Dedifferentiated amniotic fluid mesenchymal stem cell (primary cell): Measurements from ENCODE around the gene VEZT.

Experiments
- DNase-seq: peaks from one replicate; pipeline ENCODE4 v3.0.0-alpha.2; 2016; ENCODE audit errors: extremely low spot score

Gene VEZT

DNA sequence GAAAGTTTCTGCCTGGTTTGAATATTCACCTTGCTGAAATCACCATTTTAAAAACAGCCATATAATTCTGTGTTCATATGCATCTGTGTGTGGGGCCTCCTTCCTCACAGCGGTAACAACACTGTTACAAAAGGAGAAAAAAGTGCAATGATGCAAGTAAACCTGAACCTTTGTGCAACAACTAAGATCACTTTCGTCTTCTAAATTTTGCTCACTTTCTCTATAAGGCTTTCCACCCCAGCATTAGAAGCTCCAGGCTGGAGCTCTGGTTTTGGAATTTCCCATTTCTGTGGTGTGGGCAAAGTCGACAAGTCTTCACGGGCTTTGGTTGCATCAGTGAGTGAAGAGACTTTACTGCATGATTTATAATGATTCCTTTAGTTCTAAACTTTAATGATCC lies 18.7 kb upstream of the VEZT start:
- DNase-seq: no peak

DNA sequence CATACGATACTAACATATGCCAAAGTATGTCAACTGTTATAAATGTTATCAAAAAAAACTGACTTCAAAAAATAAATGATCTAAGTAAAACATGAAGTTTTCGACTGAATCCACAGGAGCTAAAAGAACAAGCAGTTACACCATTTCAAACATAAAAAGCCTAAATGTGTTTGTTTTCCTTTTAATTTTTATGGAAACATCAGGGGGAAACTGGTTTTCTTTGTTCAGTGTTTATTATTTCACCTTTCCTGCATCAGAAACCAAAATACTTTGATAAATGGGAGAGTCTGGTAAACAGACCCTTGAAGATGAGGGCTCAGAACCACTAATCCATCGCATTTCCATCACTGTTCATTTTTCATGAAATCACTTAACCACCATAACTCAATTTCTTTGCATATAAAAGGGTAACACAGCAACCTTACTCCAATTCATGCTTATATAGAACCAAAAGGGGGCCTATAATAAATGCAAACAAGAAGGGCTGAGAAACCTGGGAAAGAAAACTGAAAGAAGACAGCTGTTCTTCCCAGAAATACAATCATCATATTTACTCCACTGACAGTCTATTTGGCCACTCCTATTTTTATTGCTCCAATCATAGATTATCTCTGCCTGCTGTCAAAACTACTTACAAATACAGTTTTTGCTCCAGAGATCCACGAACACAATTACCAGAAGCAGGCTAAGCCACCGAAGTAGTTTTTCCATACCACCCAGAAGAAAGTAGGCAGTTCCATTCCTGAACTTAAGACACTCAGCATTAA lies 17.3 kb upstream of the VEZT start:
- no peak for DNase-seq

GRCh38 chr12:95201056-95201670 lies 16.4 kb upstream of the VEZT start:
- no peak for DNase-seq

DNA sequence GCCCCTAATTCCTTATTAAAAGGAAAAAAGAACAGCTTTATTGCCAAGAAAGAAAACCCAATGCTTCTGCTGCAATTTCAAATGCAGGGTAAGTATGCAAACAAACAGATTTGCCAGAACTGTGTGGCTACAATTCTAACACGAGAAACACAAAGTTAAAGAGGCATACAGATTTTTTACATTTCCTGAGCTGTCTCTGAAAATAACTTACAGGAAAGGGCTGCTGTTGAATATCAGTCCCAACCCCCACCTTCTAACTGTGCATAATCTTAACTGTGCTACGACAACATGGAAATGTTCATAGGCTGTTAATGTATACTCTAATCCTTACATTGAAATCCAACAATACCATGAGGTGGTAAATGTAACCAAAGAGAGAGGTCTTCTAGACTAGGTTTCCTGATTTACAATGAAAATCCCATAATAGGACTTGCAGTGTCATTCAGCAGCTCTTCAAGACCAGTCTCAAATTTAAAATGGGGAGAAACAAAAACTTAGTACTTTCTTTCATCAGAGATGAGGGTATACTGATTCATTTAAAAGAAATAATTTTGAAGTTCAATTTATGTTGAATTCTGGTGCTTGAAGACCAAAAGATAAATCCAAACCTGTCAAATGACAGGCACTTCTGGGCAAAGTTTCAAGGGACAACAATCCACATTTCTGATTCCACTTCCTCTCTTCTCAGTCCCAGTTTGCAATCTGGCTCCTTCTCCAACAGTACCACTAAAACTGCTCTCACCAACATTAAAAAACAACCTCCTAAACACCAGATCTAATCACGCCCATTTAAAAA lies 14.7 kb upstream of the VEZT start:
- no peak for DNase-seq

DNA sequence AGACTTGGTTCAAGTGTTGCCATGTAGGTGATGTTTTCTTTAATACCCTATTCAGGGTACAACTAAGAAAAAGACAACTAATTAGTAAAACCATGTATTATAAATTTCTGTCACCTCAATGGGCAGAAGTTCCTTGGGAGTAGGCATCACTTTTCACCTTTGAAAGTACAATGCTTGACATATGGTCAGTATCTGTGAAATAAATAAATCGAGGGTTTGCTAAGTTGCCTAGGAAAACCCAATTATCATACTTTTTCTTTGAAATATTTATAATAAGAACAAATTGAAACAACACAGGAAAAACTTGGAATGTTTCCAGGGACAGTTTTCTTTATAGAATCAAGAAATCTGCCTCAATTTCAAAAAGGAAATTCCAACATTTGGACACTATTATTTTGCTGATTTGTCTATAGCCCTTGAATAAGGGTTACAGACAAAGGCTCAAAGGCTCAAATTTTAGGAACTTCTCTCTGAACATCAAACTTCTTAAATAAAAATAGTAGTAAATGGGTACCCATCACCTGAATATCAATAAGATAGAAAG lies 14.0 kb upstream of the VEZT start:
- no peak for DNase-seq

DNA sequence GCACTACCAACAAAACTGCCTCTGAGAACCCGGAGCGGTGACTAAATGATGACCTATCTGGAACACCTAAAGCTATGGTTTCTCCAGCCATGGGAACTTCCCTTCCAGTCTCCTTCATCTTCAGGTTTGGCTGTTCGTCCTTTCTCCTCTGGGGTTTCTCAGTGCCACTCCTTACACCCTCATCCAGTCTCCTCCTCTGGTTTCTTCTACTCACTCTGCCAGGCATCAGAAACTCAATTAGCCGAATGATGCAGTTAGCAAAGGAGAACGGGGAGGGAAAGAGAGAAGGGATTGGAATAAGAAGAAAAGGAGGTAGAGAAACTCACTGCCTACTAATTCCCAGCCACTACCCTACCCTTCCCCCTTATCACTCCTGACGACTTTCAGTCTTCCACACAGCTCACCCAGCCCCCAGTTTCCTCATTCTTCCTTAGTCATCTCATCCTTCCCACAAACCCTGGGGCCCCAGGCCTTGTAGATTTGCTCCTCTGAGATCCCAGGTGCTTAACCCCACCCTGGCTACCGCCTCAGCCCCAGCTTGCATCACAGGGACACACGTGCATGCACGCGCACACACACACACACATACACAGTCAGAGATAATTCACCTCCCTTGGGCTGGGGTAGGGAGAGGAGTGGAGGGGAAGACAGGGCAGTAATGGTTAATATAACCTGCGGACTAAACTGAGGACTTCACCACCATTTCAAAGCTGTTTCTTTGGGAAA lies 13.3 kb upstream of the VEZT start:
- peak; percentile 30 for DNase-seq

DNA sequence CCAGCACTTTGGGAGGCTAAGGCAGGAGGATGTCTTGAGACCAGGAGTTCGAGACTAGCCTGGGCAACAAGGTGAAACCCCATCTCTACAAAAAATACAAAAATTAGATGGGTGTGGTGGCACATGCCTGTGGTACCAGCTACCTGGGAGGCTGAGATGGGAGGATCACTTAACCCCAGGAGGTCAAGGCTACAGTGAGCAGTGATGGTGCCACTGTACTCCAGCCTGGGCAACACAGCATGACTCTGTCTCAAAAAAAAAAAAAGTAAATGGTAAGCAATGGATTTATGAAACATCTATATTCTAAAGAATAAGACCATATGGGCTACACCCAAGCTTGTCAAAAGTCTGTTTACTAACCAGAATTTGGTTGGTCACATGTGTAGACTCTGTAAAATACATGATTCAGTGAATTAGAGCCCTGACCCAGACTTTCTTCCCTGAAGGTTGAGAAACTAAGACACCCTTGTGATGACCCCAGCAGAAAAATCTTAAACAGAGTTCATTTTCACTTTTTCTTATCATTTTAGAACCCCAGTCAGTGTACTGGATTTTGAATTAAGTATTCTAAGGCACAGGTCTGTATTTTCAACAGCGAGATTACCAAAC lies 12.5 kb upstream of the VEZT start:
- DNase-seq: no peak

DNA sequence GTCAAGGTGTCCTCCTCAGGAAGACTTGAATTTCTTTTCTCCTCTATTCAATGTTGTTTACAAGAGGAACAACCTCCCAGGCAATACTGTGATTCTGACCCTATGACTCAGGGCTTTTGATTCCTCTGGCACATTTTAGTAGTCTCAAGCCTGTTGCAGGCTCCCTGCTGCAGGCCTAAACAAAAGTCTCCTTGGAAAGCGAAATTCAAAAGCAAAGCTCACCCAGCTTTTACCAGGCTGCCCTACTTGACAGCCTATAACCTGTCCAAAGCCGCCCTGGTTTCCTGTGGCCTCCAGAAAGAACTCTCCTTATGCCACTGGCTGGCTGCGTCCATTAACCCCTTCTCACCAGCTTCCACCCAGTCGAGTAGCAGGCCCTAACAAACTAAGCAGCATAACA lies 11.9 kb upstream of the VEZT start:
- DNase-seq: peak; percentile 75

DNA sequence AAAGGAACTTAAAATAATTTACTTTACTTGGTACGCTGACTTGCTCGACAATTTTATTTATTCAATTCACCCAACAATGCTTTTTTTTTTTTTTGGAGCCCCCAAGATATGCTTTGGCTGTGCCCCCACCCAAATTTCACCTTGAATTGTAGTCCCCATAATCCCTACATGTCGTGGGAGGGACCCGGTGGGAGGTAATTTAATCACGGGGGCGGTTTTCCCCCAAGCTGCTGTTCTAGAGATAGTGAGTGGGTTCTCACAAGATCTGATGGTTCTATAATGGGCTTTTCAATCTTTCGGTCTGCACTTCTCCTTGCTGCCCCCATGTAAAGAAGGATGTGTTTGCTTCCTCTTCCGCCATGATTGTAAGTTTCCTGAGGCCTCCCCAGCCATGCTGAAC lies 10.7 kb upstream of the VEZT start:
- DNase-seq: no peak

DNA sequence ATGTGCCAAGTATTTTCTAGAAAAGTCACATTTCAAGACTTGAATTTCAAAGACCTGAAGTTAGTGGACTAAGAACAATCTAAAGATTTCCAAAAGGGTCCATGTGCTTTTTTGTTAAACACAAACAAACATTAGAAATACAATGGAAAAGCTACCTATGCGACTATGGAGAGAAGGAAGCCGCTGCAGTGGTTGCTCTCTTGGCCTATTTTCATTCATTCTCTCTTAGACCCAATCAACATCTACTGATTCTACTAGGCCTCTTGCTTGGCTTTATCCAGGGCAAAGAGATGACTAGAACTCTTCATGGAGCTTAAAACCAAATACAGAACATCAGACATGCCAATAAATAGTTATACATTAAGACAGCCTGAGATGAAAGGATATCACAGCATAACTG lies 10.2 kb upstream of the VEZT start:
- DNase-seq: no peak

DNA sequence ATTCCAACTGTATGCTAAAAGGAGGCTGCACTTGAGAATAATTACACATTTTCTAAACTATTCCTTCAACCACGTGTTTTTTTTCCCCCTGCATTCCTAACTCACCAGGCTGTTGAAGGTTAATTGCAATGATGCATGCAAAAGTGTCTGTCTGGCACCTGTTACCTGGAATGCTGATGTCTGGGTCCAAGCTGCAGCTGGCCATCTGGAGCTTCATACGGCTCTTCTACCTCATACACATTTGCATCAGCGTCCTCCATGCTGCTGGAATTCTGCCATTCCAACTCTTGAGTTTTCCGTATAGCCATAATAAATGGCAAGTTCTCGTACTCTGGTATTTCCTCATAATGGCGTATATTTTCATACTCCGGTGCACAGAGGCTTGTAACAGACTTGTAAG lies 8.9 kb upstream of the VEZT start:
- peak; percentile 11 for DNase-seq

DNA sequence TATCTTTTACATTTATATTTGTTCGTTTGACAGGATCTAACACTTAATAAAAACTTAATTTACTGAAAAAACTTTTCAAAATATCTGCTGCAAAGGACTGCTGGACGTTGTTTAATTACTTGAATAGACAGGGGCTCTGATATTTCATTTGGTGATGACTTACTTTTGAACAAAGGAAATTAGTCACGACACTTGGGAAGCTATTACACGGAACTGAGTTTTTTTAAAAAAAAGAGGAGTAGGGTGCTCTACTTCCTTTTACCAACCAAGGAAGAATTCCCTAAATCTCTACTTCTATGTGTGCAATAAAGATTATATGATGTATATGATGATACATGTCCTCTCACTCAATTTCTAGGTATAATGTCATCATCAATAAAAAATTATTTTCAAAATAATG lies 5.0 kb upstream of the VEZT start:
- DNase-seq: peak; percentile 4

GRCh38 chr12:95213119-95213518 lies 4.5 kb upstream of the VEZT start:
- DNase-seq: peak; percentile 12

GRCh38 chr12:95213928-95214327 lies 3.7 kb upstream of the VEZT start:
- peak; percentile 3 for DNase-seq

DNA sequence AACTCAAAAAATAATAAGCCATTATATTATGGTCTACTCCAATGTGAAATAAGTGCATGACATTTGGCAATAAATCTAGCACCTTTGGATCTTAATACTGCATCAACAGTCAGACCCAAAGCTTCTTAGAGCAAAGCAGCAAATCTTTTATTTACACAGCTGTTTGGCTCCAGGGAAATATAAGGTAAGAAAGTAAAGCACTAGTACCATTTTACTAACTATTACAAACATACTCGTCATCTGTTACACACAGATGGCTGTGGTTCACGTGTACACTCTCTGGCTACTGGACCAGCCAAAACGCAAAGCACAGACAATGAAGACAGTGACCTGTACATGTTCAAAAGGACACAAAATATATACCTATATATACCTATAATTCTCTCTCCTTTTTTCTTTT lies 3.1 kb upstream of the VEZT start:
- DNase-seq: peak; percentile 12

DNA sequence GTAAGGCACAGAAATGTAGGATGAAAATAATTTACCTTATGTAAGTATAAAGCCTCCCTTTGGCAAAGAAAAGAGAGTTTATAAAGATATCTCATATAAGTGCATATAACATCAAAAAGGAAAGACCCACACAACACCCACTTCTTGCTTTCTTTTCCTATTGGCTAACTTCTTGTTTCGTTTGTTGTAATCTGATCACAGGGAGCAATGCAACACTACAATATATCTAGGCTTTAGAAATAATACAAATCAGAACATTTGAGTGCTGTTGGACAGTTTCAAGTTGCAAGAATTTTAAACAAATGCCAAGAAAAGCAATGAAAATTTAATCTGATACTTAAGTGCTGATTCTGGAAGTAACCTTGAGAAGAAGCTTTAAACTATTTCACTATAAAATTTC lies 1.7 kb upstream of the VEZT start:
- peak; percentile 61 for DNase-seq

- no peak for DNase-seq
Measured at GRCh38 chr12:95216711-95217376, 763 bp upstream of the VEZT start.

GRCh38 chr12:95218150-95219133 lies 835 bp downstream of the VEZT start:
- peak; percentile 58 for DNase-seq

DNA sequence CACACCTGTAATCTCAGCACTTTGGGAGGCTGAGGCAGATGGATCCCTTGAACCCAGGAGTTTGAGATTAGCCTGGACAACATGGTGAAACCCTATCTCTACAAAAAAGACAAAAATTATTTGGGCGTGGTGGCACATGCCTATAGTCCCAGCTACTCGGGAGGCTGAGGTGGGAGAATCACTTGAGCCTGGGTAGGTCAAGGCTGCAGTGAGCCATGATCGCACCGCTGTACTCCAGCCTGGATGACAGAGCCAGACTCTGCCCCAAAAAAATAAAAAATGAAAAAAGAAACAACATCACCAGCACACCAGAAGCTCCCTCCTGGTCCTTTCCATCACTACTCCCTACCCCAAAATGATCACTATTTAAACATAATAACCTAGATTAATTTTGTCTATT lies 2.6 kb downstream of the VEZT start:
- no peak for DNase-seq

DNA sequence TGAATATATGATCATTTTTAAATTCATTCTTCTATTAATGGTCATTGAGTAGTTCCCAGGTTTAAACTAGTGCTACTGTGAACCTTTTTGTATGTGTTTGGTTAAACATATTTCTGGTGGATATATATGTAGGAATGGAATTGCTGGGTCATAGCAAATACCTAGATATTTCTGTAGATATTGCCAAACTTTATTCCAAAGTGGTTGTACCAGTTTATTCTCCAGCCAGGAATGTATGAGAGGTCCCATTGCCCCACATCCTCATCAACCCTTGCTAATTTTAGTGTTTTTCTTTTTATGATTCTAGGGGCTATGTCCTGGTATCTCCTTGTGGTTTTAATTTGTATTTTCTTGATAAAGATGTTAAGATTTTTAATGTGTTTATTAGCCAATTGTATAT lies 3.1 kb downstream of the VEZT start:
- DNase-seq: no peak
